Measurements from ENCODE around the gene PLS1.

- TF ChIP-seq CTCF (IDR thresholded peaks at IDR 0.05; ENCODE audit: insufficient read depth, low read length) (no peak), POLR2AphosphoS5 (IDR thresholded peaks at IDR 0.05; ENCODE audit: low read depth) (no peak), REST (IDR thresholded peaks at IDR 0.05; ENCODE audit: insufficient replicate concordance, low read depth) (no peak), GABPA (IDR thresholded peaks at IDR 0.05; ENCODE audit: low read depth) (no peak)
These were observed 52.8 kb downstream of the PLS1 start for GRCh38 chr3:142648950-142649349.

All from HL-60 (cell line).